SU-DHL-6 (cell line): ENCODE measurements around the gene SESN3.
A peak's percentile ranks its signal among the peaks of the same experiment; 100 is the strongest.
"Not testable (repeated sequence)": the region's sequence is repeated elsewhere in the genome, so short reads cannot be mapped to it uniquely, and the experiment has no call there.

Experiments
- H2AFZ ChIP-seq: fragments of 200-600 bp; sonication (generic); 2 replicates; pipeline ENCODE4 v1.6.1; 2014; ENCODE audit warnings: low read depth, mild to moderate bottlenecking, moderate library complexity, mixed read lengths, antibody characterized with exemption, low read length; ENCODE audit not compliant: severe bottlenecking
- H3F3A ChIP-seq: fragments of 200-600 bp; shearing (Covaris generic); 2 replicates; pipeline ENCODE4 v1.6.0; 2016; ENCODE audit warnings: antibody characterized with exemption, mild to moderate bottlenecking; ENCODE audit not compliant: insufficient read depth
- H3K27ac ChIP-seq: fragments of 200-600 bp; sonication (generic); 2 replicates; pipeline ENCODE4 v1.5.1; 2016; ENCODE audit warnings: low read depth, mild to moderate bottlenecking, low read length, moderate library complexity, mixed read lengths
- H3K27me3 ChIP-seq: fragments of 200-600 bp; sonication (generic), shearing (Covaris generic); 2 replicates; pipeline ENCODE4 v1.6.0; 2014; ENCODE audit warnings: mild to moderate bottlenecking, low read length
- H3K36me3 ChIP-seq: fragments of 200-600 bp; sonication (generic); 2 replicates; pipeline ENCODE4 v1.6.1; 2014; ENCODE audit warnings: mild to moderate bottlenecking, low read length, mixed read lengths
- H3K4me2 ChIP-seq: fragments of 300-600, 200-600 bp; shearing (Covaris generic), sonication (generic); 2 replicates; pipeline ENCODE4 v1.6.0; 2014; ENCODE audit warnings: low read length, low read depth, mild to moderate bottlenecking; ENCODE audit not compliant: poor library complexity, severe bottlenecking
- H3K4me3 ChIP-seq: fragments of 200-600 bp; sonication (generic); 2 replicates; pipeline ENCODE4 v1.5.1; 2014; ENCODE audit warnings: antibody characterized with exemption, low read length, mild to moderate bottlenecking, mixed read lengths; ENCODE audit not compliant: insufficient read depth, poor library complexity, severe bottlenecking
- H3K79me2 ChIP-seq: fragments of 200-600 bp; sonication (generic); 2 replicates; pipeline ENCODE4 v1.6.1; 2014; ENCODE audit warnings: mild to moderate bottlenecking, low read length, moderate library complexity; ENCODE audit not compliant: insufficient read depth
- H3K9ac ChIP-seq: fragments of 200-600 bp; sonication (generic); 2 replicates; pipeline ENCODE4 v1.7.0; 2014; ENCODE audit warnings: mild to moderate bottlenecking, low read length
- H3K9me2 ChIP-seq: fragments of 200-600 bp; sonication (generic); replicated peaks from 2 replicates; pipeline ENCODE4 v1.6.1; 2014; ENCODE audit warnings: low read length; ENCODE audit not compliant: insufficient read depth
- H3K9me3 ChIP-seq: fragments of 200-600 bp; sonication (generic); 2 replicates; pipeline ENCODE4 v1.6.1; 2014; ENCODE audit warnings: low read length, mixed read lengths; ENCODE audit not compliant: insufficient read depth
- H4K20me1 ChIP-seq: fragments of 200-600 bp; sonication (generic); 2 replicates; pipeline ENCODE4 v1.6.1; 2014; ENCODE audit warnings: low read depth, mild to moderate bottlenecking, antibody characterized with exemption, low read length, moderate library complexity, mixed read lengths
- CTCF ChIP-seq: fragments of 200-600 bp; sonication (generic); IDR thresholded peaks from one replicate; pipeline ENCODE4 v1.5.1; 2017; ENCODE audit warnings: antibody characterized with exemption, mild to moderate bottlenecking, low read length, moderate library complexity; ENCODE audit not compliant: insufficient read depth, poor library complexity, severe bottlenecking
- EZH2phosphoT487 ChIP-seq: fragments of 200-600 bp; sonication (generic), shearing (Covaris generic); conservative IDR thresholded peaks from 2 replicates; pipeline ENCODE4 v1.6.1; 2018; ENCODE audit warnings: mild to moderate bottlenecking, antibody characterized with exemption, low read length, moderate library complexity, mixed read lengths

SESN3 gene

DNA sequence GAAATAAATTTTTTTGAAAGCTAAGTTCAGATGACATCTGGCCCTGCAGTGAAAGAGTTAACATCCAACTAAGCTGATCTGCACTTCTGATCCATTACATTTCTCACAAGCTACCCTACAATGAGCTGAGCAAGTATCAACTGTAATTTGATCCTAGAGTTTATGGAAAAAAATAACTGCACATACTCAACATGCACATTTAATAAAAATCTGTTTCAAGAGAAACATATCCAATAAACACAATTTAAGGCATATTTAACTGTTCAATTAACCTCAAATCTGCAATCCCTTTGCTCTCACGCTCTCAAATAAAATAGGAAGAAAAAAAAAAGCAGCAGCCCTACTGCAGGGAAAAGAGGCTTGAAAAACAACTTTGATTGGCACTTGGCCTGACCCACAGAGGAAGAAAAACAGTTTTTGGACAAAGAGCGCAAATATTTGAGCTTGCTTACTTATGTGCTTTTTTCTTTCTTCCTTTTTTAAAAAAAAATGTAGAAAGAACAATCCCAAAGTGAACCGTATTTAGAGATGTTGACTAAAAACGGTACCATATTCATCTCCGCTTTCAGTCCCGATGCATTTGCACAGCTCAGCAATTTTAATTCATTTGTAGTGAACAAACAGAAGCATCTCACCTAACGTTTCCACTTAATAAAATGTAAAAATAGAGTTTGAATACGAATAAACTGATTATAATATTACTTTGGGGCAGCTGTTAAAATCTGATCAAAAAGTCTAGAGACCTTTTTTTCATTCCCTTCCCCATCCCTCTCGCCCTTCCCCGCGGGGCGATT lies 1.6 kb downstream of the SESN3 start:
- Histone ChIP-seq H2AFZ (no peak overlapping the region), H3K27me3 (no peaks in the 10 kb centered on the region), H3K9me2 (no peaks in the 10 kb centered on the region), H3K4me2 (peak overlapping the region; percentile 88), H3K36me3 (no peaks in the 10 kb centered on the region), H3K4me3 (no peak overlapping the region), H3K9ac (no peak overlapping the region), H3K9me3 (no peaks in the 10 kb centered on the region), H4K20me1 (no peaks in the 10 kb centered on the region), H3K79me2 (no peaks in the 10 kb centered on the region), H3K27ac (no peak overlapping the region), H3F3A (no peaks in the 10 kb centered on the region)
- TF ChIP-seq EZH2phosphoT487 (no peak), CTCF (no peak)

- Histone ChIP-seq H3K9me2 (no peaks in the 10 kb centered on the region), H3K4me2 (no peak overlapping the region), H3K4me3 (no peak overlapping the region)
Observed at GRCh38 chr11:95228081-95228749, 2.8 kb downstream of the SESN3 start.

GRCh38 chr11:95227060-95227459 lies 3.9 kb downstream of the SESN3 start:
- not testable (repeated sequence) for H3K79me2 ChIP-seq

More at GRCh38 chr11:95228081-95228749, 2.8 kb downstream of the SESN3 start:
- Histone ChIP-seq H3K27me3 (no peaks in the 10 kb centered on the region), H3K27ac (no peak overlapping the region), H4K20me1 (no peaks in the 10 kb centered on the region), H2AFZ (no peak overlapping the region), H3F3A (no peaks in the 10 kb centered on the region), H3K79me2 (no peaks in the 10 kb centered on the region), H3K9ac (no peak overlapping the region), H3K36me3 (no peaks in the 10 kb centered on the region), H3K9me3 (no peaks in the 10 kb centered on the region)
- TF ChIP-seq EZH2phosphoT487 (no peak), CTCF (no peak)

GRCh38 chr11:95222817-95223216 lies 8.2 kb downstream of the SESN3 start:
- no peak overlapping the region for H3K4me3 ChIP-seq
- H3K79me2 ChIP-seq = no peaks in the 10 kb centered on the region
- no peaks in the 10 kb centered on the region for H3K9me2 ChIP-seq

More at GRCh38 chr11:95227060-95227459, 3.9 kb downstream of the SESN3 start:
- not testable (repeated sequence) for H3K27me3 ChIP-seq, H2AFZ ChIP-seq, H3K9ac ChIP-seq, H4K20me1 ChIP-seq, H3K36me3 ChIP-seq, H3K4me2 ChIP-seq, H3K9me3 ChIP-seq, H3F3A ChIP-seq, H3K4me3 ChIP-seq, H3K27ac ChIP-seq, H3K9me2 ChIP-seq

More at GRCh38 chr11:95222817-95223216, 8.2 kb downstream of the SESN3 start:
- Histone ChIP-seq H3K36me3 (no peaks in the 10 kb centered on the region), H3K4me2 (no peak overlapping the region), H3K9me3 (no peaks in the 10 kb centered on the region), H2AFZ (no peak overlapping the region), H3K9ac (no peak overlapping the region), H3F3A (no peaks in the 10 kb centered on the region), H3K27me3 (no peaks in the 10 kb centered on the region), H4K20me1 (no peaks in the 10 kb centered on the region), H3K27ac (no peak overlapping the region)
- TF ChIP-seq EZH2phosphoT487 = no peak
- TF ChIP-seq CTCF = no peak
